HG03432 (cell line): Measurements from ENCODE around the gene SNCA.

ENCODE experiments used
- ATAC-seq: cut with Tn5 transposase; IDR thresholded peaks from one replicate; pipeline ENCODE4 v1.9.1; 2021; ENCODE audit warnings: mild to moderate bottlenecking, moderate library complexity; ENCODE audit not compliant: unreplicated experiment

SNCA gene

DNA sequence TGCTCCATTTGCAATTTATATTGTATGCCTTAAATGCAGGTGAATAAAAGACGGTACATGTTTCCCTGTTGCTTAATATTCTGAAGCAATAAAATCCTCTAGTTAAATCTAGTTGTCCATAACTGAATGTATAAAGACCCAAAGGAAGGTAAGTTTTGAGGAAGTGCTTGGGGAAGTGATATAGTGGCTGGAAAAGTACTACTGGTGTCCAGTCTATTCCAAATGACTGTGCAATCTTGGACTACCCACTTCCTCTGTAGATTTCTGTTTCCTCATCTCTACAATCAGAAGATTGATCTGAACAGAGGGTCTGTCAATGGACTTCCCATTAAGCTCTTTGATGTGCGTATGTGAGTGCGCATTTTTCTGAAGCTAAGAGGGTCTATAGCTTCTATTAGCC, 17.0 kb downstream of the SNCA start:
- ATAC-seq, result no peak

DNA sequence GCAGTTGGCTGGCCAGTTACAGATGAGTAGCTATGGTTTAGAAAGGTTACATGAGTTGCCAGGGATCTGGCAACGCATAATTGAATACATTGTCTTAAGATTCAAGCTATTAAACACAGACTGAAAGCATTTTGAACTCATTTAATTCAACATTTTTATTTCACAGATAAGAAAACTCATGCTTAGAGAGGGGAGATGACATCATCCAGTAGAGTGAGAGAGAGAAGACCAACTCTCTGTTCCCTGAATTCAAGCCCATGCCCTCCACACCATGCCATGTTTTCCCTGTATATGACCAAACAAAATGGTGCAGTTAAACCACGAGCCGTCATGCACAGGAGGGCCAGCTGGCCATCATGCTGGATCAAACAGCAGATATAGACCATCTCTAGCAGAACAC, 22.6 kb downstream of the SNCA start:
- ATAC-seq, result no peak

DNA sequence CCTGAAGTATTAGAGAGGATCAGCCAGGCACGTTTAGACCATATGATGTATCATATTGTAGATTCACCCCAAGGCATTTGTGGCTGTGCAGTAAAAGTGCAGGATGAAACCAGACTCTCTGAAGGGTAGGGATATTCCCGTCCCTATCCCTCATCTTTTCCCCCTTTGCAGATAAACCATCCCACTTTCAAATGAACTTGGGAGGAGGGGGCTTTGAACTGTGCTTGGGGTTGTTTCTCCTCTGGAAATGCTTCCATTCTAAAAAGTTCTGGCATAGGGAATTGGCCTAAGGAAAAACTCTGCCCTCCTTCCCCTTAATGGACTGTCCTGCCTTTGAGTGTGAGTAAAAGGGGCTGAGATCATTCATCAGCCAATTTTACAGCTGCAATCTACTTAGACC, 23.8 kb downstream of the SNCA start:
- no peak for ATAC-seq

DNA sequence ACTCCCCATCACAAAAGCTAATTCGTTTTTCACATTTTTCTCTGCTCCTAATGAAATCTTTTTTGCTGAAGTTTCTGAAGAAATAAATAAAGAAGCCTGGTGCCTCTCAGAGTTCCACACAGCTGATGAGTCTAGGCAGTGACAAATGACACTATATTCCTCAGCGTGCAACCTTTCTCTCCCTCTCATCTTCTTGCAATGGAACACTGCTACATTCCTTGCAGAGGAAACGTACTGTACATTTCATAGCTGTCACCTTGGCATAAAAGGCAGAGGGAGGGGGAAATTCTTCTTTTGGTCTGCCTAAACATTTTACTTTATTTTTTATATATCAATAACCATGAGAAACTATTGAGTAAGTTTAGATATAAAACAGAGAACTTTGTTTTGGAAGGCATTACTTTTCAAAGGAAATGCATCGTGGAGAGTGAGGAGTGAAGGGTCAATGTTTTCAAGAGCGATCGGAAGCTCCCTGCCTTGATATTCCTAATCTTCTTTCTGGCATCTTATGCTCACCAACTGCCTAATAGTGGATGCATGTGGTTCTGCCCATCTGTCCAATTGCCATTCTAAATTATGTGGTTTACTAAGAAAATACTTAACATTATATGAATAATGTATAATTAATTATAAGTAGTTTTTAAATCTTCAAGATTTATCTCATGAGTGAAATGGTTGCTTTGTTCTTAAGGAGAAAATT, 29.4 kb downstream of the SNCA start:
- no peak for ATAC-seq

DNA sequence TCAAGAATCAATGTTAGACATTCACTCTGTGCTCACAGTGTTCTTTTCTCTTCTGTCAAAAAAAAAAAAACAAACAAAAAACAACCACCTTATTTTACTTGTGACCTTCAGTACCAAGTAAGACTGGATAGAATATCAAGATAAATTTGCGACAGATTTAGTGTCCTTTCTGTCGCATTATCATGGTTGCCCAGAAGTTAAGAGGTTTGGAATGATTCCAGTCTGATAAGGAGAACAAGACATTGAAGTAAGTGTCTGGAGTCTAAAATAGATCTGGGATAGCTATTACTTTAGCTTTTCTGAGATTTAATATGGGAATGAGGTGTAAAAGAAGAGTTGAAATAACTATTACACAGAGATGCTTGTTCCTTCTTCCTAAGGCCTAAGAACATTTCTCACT, 31.7 kb downstream of the SNCA start:
- ATAC-seq, result no peak

DNA sequence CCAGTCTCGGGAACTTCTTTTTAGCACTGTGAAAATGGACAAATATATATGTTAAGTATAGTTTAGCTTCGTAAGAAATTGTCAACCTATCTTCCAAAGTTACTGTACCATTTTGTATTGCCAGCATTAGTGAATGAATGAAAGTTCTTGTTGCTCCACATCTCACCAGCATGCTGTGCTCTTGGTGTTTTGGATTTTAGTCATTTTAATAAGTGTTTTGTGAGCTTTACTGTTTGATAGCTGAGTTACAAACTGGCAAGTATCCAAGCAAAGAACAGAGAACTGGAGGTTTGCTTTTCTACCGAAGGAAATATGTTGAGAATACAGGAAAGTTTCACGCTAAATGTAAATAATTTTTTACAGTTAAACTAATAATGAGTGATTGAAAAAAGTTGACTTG, 33.0 kb downstream of the SNCA start:
- no peak for ATAC-seq

DNA sequence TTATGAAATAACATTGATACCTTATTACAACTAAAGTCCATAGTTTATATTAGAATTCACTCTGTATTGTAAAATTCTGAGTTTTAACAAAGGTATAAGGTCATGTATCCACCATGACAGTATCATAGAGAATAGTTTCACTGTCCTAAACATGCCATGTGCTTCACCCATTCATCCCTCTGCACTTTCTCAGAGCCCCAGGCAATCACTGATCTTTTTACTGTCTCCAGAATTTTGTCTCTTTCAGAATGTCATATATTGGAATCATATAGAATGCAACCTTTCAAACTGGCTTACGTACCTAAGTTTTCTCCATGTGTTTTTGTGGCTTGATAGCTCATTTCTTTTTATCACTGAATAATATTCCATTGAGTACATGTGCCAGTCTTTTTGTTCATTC, 33.9 kb downstream of the SNCA start:
- ATAC-seq, result no peak

DNA sequence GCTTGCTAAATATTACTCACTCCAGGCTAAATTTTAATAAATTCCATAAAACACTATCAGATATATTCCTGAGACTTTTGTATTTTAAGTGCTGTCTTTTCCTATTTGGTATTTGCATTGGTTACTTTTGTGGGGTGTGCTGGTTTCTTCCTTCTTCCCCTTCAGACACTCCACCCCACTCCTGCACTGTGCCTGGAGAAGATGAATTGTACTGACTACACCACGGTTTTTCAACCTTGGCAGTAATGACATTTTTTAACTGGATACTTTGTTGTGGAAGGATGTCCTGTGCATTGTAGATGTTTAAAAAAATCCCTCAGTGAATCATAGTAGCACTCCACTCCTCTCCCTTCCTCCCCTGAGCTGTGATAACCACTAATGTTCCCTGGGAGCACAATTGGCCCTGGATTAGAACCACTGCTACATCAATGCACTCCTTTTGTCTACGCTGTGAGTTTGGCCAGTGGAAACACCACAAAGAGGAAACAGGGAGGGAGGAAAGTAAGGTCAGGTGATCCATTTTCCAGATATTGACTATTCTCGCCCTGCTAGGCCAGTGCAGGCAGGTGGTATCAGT, 36.3 kb downstream of the SNCA start:
- ATAC-seq, result no peak

DNA sequence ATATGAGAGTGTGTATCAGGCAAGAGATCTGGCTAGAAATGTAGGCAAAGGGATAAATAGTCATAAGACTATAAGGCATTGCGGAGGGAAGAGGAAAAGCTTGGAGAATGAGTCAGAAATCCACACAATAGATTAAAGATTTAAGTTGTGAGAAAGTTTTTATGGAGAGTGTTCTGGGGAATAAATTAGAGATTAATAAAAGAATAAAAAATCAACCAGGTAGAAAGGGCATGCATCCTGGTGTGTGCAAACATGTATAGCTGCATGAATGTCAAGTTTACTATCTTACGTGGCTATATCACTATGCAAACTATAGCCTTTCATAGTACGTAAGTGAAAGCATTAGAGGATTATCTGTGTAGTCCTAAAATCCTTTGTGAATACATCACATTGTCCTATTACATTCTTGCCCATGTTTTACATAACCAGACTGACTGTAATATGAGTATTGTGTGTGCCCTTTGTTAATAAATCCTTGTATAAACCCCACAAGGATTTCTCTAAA, 36.9 kb downstream of the SNCA start:
- no peak for ATAC-seq

DNA sequence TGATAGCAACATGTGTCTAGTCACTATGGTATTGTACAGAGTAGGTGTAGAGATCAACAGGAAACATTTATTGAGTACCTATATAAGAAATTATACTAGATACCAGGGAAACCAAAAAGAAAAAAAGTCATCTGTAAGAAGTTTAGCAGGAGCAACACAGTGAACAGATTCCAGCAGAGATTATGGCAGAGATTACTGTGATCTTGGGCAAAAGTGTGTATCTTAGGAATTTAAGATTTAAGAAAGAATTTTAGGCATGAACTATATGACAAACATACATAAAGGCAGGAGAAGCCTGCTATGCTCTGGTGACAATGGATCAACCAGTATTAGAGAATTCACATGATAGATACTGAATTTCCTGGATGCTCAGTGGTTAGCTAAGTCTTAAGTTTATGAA, 37.9 kb downstream of the SNCA start:
- ATAC-seq, result no peak

DNA sequence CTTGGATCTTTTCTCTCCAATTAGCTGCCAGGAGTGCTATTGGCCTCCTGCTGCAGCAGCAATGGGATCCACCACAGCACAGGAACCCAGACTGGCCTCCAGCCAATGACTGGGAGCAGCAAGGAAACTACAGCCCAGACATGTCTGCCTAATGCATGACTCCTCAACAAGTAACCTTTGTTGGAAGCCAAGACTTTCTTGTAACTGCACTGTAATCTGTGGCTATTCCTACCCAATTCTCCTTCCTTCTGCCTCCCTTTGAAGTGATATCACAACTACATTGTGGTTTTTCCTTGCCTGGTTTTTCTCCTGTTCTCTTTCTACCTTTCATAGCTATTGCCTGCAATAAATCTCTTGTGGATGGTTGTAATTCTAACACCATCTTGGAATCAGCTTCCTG, 39.8 kb downstream of the SNCA start:
- ATAC-seq, result no peak

DNA sequence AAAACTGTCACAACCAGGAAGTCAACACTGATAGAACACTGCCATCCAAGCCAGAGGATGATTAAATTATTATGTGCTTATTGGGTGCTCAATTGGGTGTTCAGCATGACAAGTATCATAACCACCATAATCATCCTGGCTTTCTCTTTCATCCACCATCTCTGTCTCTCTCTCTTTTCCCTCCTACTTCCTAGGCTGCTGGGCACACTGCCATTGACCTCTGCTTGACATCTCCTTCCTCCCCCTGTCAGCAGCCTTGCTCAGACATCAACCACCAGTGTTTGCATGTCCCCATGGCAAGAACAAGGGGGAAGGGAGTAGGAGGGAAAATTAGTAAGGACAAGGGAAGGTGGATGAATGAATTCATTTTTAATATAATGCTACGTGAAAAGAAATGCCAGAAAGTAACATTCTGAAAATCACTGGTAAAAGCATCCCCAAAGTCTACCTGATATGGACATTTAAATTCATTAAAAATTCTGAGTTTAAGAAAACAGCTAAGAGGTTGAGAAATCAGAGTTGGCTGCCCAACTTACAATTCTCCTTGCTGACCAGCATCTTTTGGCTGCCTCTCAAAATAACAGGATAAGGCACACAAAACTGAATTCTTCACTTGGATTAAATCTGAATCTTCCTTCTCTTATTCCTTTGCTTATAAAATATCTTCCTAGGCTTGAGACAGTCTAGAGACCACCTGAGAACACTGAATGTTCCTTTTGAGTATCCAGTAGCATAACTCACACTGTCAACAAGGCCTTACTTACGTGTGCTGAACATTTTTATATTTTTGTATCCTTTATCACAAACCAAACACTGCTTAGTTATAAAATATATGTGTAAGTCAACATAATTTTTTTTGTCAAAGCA, 48.5 kb downstream of the SNCA start:
- ATAC-seq, result no peak

DNA sequence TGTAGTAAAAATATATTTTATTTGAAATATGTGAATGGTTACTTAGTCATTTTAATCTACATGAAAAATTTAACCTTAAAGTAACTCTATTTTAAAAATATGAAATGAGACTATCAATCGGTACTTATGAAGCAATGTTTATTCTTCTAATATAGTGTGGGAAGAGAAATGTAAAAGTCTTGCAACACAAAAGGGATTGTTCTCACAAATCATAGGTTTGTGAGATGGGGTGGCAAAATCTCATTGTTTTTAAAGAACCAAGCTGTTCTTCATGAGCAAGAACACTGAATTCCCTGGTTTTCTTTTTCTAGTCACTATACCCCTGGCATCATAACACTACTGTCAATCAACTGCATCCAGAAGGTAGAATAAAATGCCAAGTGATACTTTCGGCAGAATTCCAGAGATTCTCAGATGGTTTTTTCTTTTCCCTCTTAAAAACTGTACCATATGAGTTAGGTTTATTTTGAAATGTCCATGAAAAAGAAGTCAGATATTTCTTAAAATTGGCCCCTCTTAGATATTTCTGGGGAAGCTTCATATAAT, 52.2 kb downstream of the SNCA start:
- ATAC-seq, result no peak

DNA sequence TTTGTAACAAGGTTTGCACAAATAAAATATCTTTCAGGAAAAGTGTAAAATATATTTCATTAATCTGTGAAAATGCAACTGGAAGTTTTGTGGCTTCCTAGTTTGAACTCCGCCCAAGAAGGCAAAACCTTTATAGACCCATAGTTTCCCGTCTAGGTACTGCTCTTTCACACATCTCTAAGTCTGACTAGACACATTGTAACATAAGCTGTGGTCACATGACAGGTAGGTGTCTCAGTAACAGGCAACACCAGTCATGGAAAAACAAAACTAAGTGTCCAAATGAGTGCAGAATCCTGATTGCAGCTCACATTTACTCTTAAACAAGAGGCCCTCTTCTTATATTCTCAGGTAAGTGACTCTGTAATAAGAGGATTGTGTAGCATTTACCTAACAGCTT, 55.6 kb downstream of the SNCA start:
- ATAC-seq, result no peak

DNA sequence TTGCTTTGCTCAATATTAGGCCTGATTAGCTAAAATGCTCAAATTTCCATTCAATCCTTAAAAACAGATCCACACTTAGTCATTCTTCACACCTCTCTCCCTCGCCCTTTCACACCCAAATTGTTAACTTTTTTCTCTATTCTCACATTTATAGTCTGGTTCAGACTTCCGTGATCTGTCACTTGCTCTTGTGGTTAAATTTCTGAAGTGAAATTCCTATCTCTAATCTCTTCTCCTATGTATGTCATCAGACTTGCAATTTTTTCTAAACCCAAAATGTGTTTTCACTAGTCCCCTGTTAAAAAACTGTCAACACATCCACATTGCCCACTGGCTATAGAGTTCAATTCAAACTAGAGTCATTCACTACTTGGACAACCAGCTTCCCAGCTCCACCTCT, 63.2 kb downstream of the SNCA start:
- no peak for ATAC-seq

DNA sequence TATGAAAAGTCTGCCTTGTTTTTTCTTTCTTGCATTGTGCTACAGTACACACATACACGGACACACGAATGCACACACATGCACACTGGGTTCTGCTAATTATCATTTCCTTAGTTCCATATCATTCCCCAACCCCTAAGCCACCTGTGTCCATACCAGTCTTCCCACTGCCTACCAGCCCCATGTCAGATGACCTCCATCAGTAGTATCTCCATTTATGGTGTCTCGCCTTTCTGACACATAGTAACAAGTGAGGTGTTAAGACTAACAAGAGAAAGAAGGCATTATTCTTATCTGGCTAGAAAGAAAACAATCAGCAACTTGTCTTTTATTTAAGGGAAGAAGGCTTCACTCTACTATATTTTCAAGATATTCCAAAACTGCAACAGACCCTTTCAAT, 67.1 kb downstream of the SNCA start:
- ATAC-seq, result no peak

DNA sequence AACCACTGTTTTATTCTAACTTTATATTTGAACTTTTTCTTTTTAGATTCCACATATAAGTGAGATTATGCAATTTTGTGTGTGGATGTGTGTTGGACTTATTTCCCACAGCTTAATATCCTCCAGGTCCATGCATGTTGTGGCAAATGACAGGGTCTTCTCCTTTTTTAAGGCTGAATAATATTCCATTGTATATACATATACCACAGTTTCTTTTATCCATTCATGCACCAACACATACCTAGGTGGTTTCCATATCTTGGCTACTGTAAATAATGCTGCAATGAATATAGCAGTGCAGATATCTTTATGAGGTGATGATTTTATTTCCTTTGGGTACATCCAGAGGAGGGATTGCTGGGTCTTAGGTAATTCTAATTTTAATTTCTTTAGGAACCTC, 69.0 kb downstream of the SNCA start:
- ATAC-seq, result no peak

DNA sequence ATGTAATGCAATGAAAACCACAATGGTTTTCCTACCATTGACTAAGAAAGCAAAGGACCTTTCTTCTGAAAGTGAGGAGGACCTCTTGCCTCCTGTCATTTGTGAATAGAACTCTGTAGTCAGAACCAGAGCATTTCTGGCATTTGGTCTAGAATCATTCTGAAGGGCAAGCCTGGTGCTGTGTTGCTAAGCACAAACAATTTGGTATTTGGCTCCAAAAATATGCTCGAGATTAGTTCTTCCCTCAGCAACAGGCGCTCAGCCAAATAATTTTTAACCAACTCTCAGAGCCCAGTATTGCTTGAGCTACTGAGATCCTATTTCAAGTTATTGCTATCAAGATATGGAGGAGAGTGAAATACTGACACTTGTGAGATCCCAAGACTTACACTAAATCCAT, 71.0 kb downstream of the SNCA start:
- no peak for ATAC-seq

DNA sequence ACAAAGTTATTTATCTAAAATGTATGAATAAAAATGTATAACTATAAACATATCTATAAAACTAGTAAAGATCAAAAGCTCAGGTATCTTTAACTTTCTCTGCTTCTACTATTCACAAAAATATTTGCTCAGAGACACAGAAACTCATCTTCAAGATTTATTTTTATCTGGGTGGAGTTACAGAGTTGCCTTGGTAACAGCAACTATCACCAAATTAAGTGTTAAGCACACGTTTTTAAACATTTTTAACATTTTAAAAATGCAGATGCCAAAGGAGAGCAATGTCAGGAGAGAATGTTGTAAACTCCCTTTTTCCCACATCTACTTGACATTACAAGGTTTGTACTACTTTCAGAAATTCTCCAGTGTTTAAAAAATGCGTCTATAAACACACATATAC, 71.4 kb downstream of the SNCA start:
- ATAC-seq, result no peak

DNA sequence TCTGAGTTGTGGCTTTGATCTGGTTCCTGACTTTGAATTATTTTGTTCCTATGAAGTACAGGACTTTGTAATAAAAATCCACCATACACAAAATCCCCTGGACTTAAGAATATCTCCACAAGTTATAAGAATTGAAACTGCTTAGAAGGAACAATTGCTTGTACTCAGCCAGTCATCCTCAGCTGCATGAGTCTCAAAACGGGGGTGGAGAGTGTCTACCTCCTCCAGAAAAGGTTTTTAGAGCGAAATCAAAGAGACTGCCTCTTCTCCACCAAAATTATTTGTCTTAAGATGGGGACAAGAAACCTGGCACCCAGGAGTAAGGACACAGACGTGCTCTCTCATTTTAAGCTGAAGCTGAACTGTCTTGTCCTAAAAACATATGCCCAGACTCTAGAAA, 74.7 kb downstream of the SNCA start:
- no peak for ATAC-seq

DNA sequence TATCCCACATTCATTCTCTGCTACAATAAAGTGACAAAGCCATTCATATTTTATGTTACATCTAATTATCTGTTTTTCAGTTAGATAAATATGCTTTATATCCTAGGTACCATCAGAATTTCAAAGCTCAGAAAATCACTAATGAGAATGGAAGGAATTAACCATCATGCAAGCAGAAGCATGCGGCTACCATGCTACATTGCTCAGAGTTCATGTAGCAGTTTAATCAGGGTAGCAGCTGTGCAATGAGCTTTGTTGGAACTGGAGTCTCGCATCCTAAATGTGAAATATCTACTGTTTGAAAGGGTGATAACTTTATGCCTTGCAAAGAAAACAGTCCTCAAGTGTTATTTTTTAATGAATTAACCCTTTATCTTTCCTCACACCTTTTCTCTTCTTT, 77.5 kb downstream of the SNCA start:
- no peak for ATAC-seq
